Activated CD8-positive, alpha-beta memory T cell treated with anti-CD3 and anti-CD28 coated beads for 4 hours (primary cell): Measurements from ENCODE around the gene THSD4.
A peak's percentile ranks its signal among the peaks of the same experiment; 100 is the strongest.

Experiments used
- DNase-seq, 2 donors: peaks; one replicate each; pipeline ENCODE4 v3.0.0-alpha.2; 2020; ENCODE audit warnings: low read depth in 2 of 2

Gene THSD4

GRCh38 chr15:71114887-71115566, at the start of gene THSD4:
TSS of gene THSD4 (plus strand) at chr15:71115471.
- peak in 1 of 2 donors; percentile 2 for DNase-seq

- DNase-seq, result no peak
Observed at GRCh38 chr15:71066983-71067382, 48.3 kb upstream of the THSD4 start.

- no peak for DNase-seq
Observed at GRCh38 chr15:71069693-71070092, 45.6 kb upstream of the THSD4 start.

GRCh38 chr15:71071529-71071928, 43.7 kb upstream of the THSD4 start:
- no peak for DNase-seq

GRCh38 chr15:71072423-71072822, 42.8 kb upstream of the THSD4 start:
- no peak for DNase-seq

- DNase-seq, result no peak
Observed at GRCh38 chr15:71078506-71079207, 36.6 kb upstream of the THSD4 start.

GRCh38 chr15:71079208-71080044, 35.8 kb upstream of the THSD4 start:
- DNase-seq, result no peak

- DNase-seq, result no peak
Observed at GRCh38 chr15:71080166-71080565, 35.1 kb upstream of the THSD4 start.

- DNase-seq, result no peak
Observed at GRCh38 chr15:71080705-71081104, 34.6 kb upstream of the THSD4 start.

- no peak for DNase-seq
Observed at GRCh38 chr15:71082803-71083202, 32.5 kb upstream of the THSD4 start.

- DNase-seq, result no peak
Observed at GRCh38 chr15:71083349-71083748, 31.9 kb upstream of the THSD4 start.

GRCh38 chr15:71084264-71084663, 31.0 kb upstream of the THSD4 start:
- no peak for DNase-seq

GRCh38 chr15:71085809-71086208, 29.5 kb upstream of the THSD4 start:
- DNase-seq, result no peak

GRCh38 chr15:71088155-71088554, 27.1 kb upstream of the THSD4 start:
- no peak for DNase-seq

GRCh38 chr15:71088683-71089082, 26.6 kb upstream of the THSD4 start:
- no peak for DNase-seq

- DNase-seq, result no peak
Observed at GRCh38 chr15:71089801-71090200, 25.5 kb upstream of the THSD4 start.

- DNase-seq, result no peak
Observed at GRCh38 chr15:71091601-71092000, 23.7 kb upstream of the THSD4 start.

- DNase-seq, result no peak
Observed at GRCh38 chr15:71092056-71092600, 23.1 kb upstream of the THSD4 start.

GRCh38 chr15:71093054-71094024, 21.9 kb upstream of the THSD4 start:
- no peak for DNase-seq

GRCh38 chr15:71094137-71094536, 21.1 kb upstream of the THSD4 start:
- DNase-seq, result no peak

- no peak for DNase-seq
Observed at GRCh38 chr15:71096676-71097075, 18.6 kb upstream of the THSD4 start.
